Kidney glomerular epithelial cell (primary cell): ENCODE measurements around the gene FTO.

ENCODE experiments used
- DNase-seq: peaks from one replicate; lab custom pipeline; 2025; lab: John Stamatoyannopoulos, UW

The FTO gene

GRCh38 chr16:54009464-54010176 is 305.7 kb downstream of the FTO start:
- DNase-seq: no peak

- peak; percentile 31 for DNase-seq
These were observed 311.2 kb downstream of the FTO start for GRCh38 chr16:54015147-54015546.

- no peak for DNase-seq
These were observed 318.4 kb downstream of the FTO start for GRCh38 chr16:54022362-54022761.

GRCh38 chr16:54026456-54026855 is 322.5 kb downstream of the FTO start:
- DNase-seq: no peak

- DNase-seq: peak; percentile 1
These were observed 323.1 kb downstream of the FTO start for GRCh38 chr16:54027062-54027461.

- DNase-seq: no peak
These were observed 323.6 kb downstream of the FTO start for GRCh38 chr16:54027558-54027957.

GRCh38 chr16:54027995-54028394 is 324.0 kb downstream of the FTO start:
- no peak for DNase-seq

- DNase-seq: no peak
These were observed 326.5 kb downstream of the FTO start for GRCh38 chr16:54030451-54030850.

- no peak for DNase-seq
These were observed 327.3 kb downstream of the FTO start for GRCh38 chr16:54031107-54031760.

- no peak for DNase-seq
These were observed 329.8 kb downstream of the FTO start for GRCh38 chr16:54033747-54034146.

- DNase-seq: no peak
These were observed 330.7 kb downstream of the FTO start for GRCh38 chr16:54034684-54035083.

- DNase-seq: no peak
These were observed 336.5 kb downstream of the FTO start for GRCh38 chr16:54040480-54040879.

- DNase-seq: no peak
These were observed 337.0 kb downstream of the FTO start for GRCh38 chr16:54040975-54041374.

- no peak for DNase-seq
These were observed 344.9 kb downstream of the FTO start for GRCh38 chr16:54048586-54049495.

GRCh38 chr16:54049591-54050458 is 345.9 kb downstream of the FTO start:
- DNase-seq: no peak

- no peak for DNase-seq
These were observed 346.7 kb downstream of the FTO start for GRCh38 chr16:54050459-54051210.

- DNase-seq: no peak
These were observed 347.9 kb downstream of the FTO start for GRCh38 chr16:54051821-54052220.

- DNase-seq: no peak
These were observed 348.3 kb downstream of the FTO start for GRCh38 chr16:54052271-54052670.

- no peak for DNase-seq
These were observed 350.2 kb downstream of the FTO start for GRCh38 chr16:54053891-54054820.

GRCh38 chr16:54055191-54055590 is 351.2 kb downstream of the FTO start:
- no peak for DNase-seq
